GM10266 (cell line): ENCODE measurements around the gene OBSCN.
A peak's percentile ranks its signal among the peaks of the same experiment; 100 is the strongest.
"Not testable (repeated sequence)": the region's sequence is repeated elsewhere in the genome, so short reads cannot be mapped to it uniquely, and the experiment has no call there.

Experiments
- DNase-seq: peaks from one replicate; pipeline ENCODE4 v3.0.0; 2012; ENCODE audit errors: extremely low spot score
- TF ChIP-seq, protein P1 (sequence below): IDR thresholded peaks from 2 replicates; pipeline ENCODE4 v1.5.1; 2012; ENCODE audit warnings: mild to moderate bottlenecking, low read depth; ENCODE audit not compliant: control insufficient read depth, insufficient read depth; ENCODE audit errors: missing control alignments

Gene OBSCN

GRCh38 chr1:228267962-228268880 lies 60.4 kb downstream of the OBSCN start:
- DNase-seq = no peak
- TF ChIP-seq, protein P1, sequence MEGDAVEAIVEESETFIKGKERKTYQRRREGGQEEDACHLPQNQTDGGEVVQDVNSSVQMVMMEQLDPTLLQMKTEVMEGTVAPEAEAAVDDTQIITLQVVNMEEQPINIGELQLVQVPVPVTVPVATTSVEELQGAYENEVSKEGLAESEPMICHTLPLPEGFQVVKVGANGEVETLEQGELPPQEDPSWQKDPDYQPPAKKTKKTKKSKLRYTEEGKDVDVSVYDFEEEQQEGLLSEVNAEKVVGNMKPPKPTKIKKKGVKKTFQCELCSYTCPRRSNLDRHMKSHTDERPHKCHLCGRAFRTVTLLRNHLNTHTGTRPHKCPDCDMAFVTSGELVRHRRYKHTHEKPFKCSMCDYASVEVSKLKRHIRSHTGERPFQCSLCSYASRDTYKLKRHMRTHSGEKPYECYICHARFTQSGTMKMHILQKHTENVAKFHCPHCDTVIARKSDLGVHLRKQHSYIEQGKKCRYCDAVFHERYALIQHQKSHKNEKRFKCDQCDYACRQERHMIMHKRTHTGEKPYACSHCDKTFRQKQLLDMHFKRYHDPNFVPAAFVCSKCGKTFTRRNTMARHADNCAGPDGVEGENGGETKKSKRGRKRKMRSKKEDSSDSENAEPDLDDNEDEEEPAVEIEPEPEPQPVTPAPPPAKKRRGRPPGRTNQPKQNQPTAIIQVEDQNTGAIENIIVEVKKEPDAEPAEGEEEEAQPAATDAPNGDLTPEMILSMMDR = no peak

- peak; percentile 15 for DNase-seq
- TF ChIP-seq, protein P1 = no peak
Measured at GRCh38 chr1:228268881-228269265, 61.0 kb downstream of the OBSCN start.

GRCh38 chr1:228269431-228269830 lies 61.6 kb downstream of the OBSCN start:
- DNase-seq = not testable (repeated sequence)

- peak; percentile 10 for DNase-seq
Measured at GRCh38 chr1:228270032-228270431, 62.2 kb downstream of the OBSCN start.

DNA sequence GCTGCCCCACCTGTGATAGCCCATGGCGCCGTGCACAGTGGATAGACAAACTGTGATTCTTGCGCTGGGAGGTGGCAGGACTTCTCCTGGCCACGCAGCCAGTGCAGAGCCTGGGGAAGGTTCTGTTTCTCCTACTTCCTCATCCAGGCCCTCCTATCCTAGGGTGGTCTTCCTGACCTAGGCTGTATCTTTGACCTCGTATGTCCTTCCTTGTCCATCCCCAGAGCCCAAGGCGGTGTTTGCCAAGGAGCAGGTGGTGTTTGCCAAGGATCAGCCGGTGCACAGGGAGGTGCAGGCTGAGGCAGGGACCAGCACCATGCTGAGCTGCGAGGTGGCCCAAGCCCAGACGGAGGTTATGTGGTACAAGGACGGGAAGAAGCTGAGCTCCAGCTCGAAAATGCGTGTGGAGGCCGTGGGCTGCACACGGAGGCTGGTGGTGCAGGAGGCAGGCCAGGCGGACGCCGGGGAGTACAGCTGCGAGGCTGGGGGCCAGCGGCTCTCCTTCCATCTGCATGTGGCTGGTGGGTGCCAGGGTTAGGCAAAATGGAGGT lies 63.9 kb downstream of the OBSCN start:
- DNase-seq = no peak
- TF ChIP-seq, protein P1 = no peak

More at GRCh38 chr1:228270032-228270431, 62.2 kb downstream of the OBSCN start:
- TF ChIP-seq, protein P1 = no peak

- no peak for DNase-seq
- TF ChIP-seq, protein P1 = no peak
Measured at GRCh38 chr1:228272331-228272791, 64.5 kb downstream of the OBSCN start.

- TF ChIP-seq, protein P1 = no peak
- DNase-seq = no peak
Measured at GRCh38 chr1:228272831-228273571, 65.2 kb downstream of the OBSCN start.
